Transverse colon (tissue), 4 donors: ENCODE data around the gene GPR12. TPM values are rescaled to one million over a fixed set of nuclear protein-coding genes. Genes with fewer than 3 reads are reported as not detected.

Source experiments
- DNase-seq: peaks from one replicate; pipeline ENCODE4 v3.0.0-alpha.2; 2019
- H3K27ac ChIP-seq, 4 donors: fragments of 200-600 bp; sonication (generic); 2 replicates each; pipeline ENCODE4 v1.5.1; 2016 to 2018; ENCODE audit warnings: inconsistent platforms in 4 of 4
- H3K27me3 ChIP-seq: fragments of 200-600 bp; sonication (generic); 2 replicates; pipeline ENCODE4 v1.5.1; 2017; ENCODE audit warnings: inconsistent platforms
- H3K36me3 ChIP-seq, 4 donors: fragments of 200-600 bp; sonication (generic); 2 replicates each; pipeline ENCODE4 v1.5.1; 2017 to 2019; ENCODE audit warnings: inconsistent platforms in 4 of 4
- H3K4me1 ChIP-seq, 4 donors: fragments of 200-600 bp; sonication (generic); 2 replicates each; pipeline ENCODE4 v1.5.1; 2017 to 2020; ENCODE audit warnings: inconsistent platforms in 4 of 4
- H3K4me3 ChIP-seq, 4 donors: fragments of 200-600 bp; sonication (generic); 1 replicate in 1 of 4; 2 replicates in 3 of 4; pipeline versions ENCODE4 v1.5.1 to v1.6.1; 2017 to 2019; ENCODE audit warnings: inconsistent platforms in 4 of 4
- H3K9me3 ChIP-seq, 2 donors: fragments of 200-600 bp; sonication (generic); 2 replicates each; pipeline ENCODE4 v1.5.1; 2017 to 2019; ENCODE audit warnings: inconsistent platforms in 2 of 2
- CTCF ChIP-seq, 5 experiments: fragments of 200-600 bp in 3 of 5; fragments of 450-650 bp in 2 of 5; sonication (generic) in 3 of 5; IDR thresholded peaks; 1 replicate in 2 of 5; 2 replicates in 3 of 5; pipeline ENCODE4 v1.5.1; 2016 to 2017; ENCODE audit warnings: antibody characterized with exemption in 5 of 5, inconsistent platforms in 3 of 5, mild to moderate bottlenecking in 2 of 5, moderate library complexity in 1 of 5
- EP300 ChIP-seq: sonication (generic); formaldehyde crosslinking; IDR thresholded peaks from one replicate; pipeline ENCODE4 v1.6.1; 2017; ENCODE audit warnings: antibody characterized with exemption, low read depth
- POLR2A ChIP-seq: fragments of 450-650 bp; IDR thresholded peaks from one replicate; pipeline ENCODE4 v1.6.1; 2016; ENCODE audit warnings: antibody characterized with exemption, mild to moderate bottlenecking, moderate library complexity
- POLR2AphosphoS5 ChIP-seq, 3 donors: sonication (generic); formaldehyde crosslinking; IDR thresholded peaks; one replicate each; pipeline ENCODE4 v1.6.1; 2016; ENCODE audit warnings: antibody characterized with exemption in 3 of 3
- WGBS, 2 donors: methylation state at CpG; one replicate each; pipeline ENCODE4 v1.1.5; 2018; ENCODE audit warnings: low coverage in 1 of 2; 5-methylcytosine and 5-hydroxymethylcytosine counted together
- in situ Hi-C, 4 donors: fragments of 200-750 bp; cut with MboI; loops; one replicate each; pipeline versions ENCODE4 v1.15.0 to v1.15.1; 2017; ENCODE audit warnings: low sequenced_read_pairs in 3 of 4, low pct_ligation_motif_present in 1 of 4, low pct_unique_long_range_greater_than_20kb in 1 of 4
- intact Hi-C: fragments of 100-400 bp; cut with DNase I; formaldehyde crosslinking; loops from one replicate; pipeline ENCODE4 v1.15.1; 2023; ENCODE audit warnings: low total_unique reads
- total RNA-seq, 4 donors: library from RNA; depleted of rRNA; stranded (reverse); fragments of >200 nt; gene quantifications; one replicate each; pipeline ENCODE4 v1.1.0, GENCODE V29; 2016

Gene GPR12
- total RNA-seq, 4 donors from 2014 or later = 0.14 TPM; not detected in 3

- Histone ChIP-seq H3K4me3 (no peak overlapping the region), H3K27me3 (peaks cover 4% of the 10 kb centered on the region), H3K4me1 (no peaks in the 10 kb centered on the region), H3K27ac (no peak overlapping the region), H3K36me3 (no peaks in the 10 kb centered on the region), H3K9me3 (no peaks in the 10 kb centered on the region)
- no peak for TF ChIP-seq POLR2AphosphoS5 (IDR thresholded peaks at IDR 0.05)
- TF ChIP-seq CTCF (IDR thresholded peaks at IDR 0.05) = no peak
- no peak for TF ChIP-seq POLR2A
- no peak for TF ChIP-seq EP300
- in situ Hi-C loops = no loop called here
- WGBS, 2 donors = 72 to 79% methylated on average over 3 to 4 of the region's 4 CpGs
- no peak for DNase-seq
- intact Hi-C loops = no loop called here
These were observed 18.7 kb upstream of the GPR12 start for GRCh38 chr13:26779321-26779720.

GRCh38 chr13:26772531-26772930 is 11.9 kb upstream of the GPR12 start:
- no peak for DNase-seq
- no peaks in the 10 kb centered on the region for H3K36me3 ChIP-seq
- no peaks in the 10 kb centered on the region for H3K4me1 ChIP-seq
- peaks cover 3% of the 10 kb centered on the region for H3K27me3 ChIP-seq
- in situ Hi-C loops (no loop called here), intact Hi-C loops (no loop called here)
- H3K4me3 ChIP-seq = no peak overlapping the region
- no peaks in the 10 kb centered on the region for H3K9me3 ChIP-seq
- 53% methylated on average over 5 of the region's 5 CpGs; no CpG with 5 or more reads in 1 of the 2 donors for WGBS, 2 donors
- no peak overlapping the region for H3K27ac ChIP-seq
- no peak for TF ChIP-seq EP300
- no peak for TF ChIP-seq CTCF (IDR thresholded peaks at IDR 0.05)
- no peak for TF ChIP-seq POLR2A
- TF ChIP-seq POLR2AphosphoS5 (IDR thresholded peaks at IDR 0.05) = no peak

GRCh38 chr13:26771796-26772195 is 11.2 kb upstream of the GPR12 start:
- in situ Hi-C loops = no loop called here
- intact Hi-C loops = no loop called here
- H3K9me3 ChIP-seq = no peaks in the 10 kb centered on the region
- TF ChIP-seq POLR2AphosphoS5 (IDR thresholded peaks at IDR 0.05) (no peak), POLR2A (no peak), EP300 (no peak), CTCF (IDR thresholded peaks at IDR 0.05) (no peak)
- H3K27me3 ChIP-seq = peaks cover 3% of the 10 kb centered on the region
- no peak overlapping the region for H3K27ac ChIP-seq
- H3K4me1 ChIP-seq = no peaks in the 10 kb centered on the region
- no peak for DNase-seq
- H3K36me3 ChIP-seq = no peaks in the 10 kb centered on the region
- WGBS, 2 donors = 73 to 86% methylated on average over 5 to 12 of the region's 12 CpGs
- H3K4me3 ChIP-seq = no peak overlapping the region

- H3K36me3 ChIP-seq = no peaks in the 10 kb centered on the region
- no peak for DNase-seq
These were observed 2.3 kb upstream of the GPR12 start for GRCh38 chr13:26762745-26763345.

More at GRCh38 chr13:26762745-26763345, 2.3 kb upstream of the GPR12 start:
- Histone ChIP-seq H3K9me3 (no peaks in the 10 kb centered on the region), H3K4me3 (no peak overlapping the region), H3K27me3 (peaks cover 66% of the 10 kb centered on the region), H3K4me1 (peaks cover 5 to 10% (median 8%) of the 10 kb centered on the region in 4 donors), H3K27ac (no peak overlapping the region)
- intact Hi-C loops = no loop called here
- in situ Hi-C loops = no loop called here
- TF ChIP-seq POLR2A (no peak), CTCF (IDR thresholded peaks at IDR 0.05) (no peak), POLR2AphosphoS5 (IDR thresholded peaks at IDR 0.05) (no peak), EP300 (no peak)
- 13 to 22% methylated on average over 3 to 4 of the region's 4 CpGs for WGBS, 2 donors
